HK-2 (cell line): ENCODE results near the gene DRG1.
A peak's percentile ranks its signal among the peaks of the same experiment; 100 is the strongest.
"Not testable (repeated sequence)": the region's sequence is repeated elsewhere in the genome, so short reads cannot be mapped to it uniquely, and the experiment has no call there.

Experiments used
- DNase-seq: peaks from one replicate; pipeline ENCODE4 v3.0.0-alpha.2; 2018; ENCODE audit not compliant: unreplicated experiment

The DRG1 gene

GRCh38 chr22:31399211-31400022 lies at the start of gene DRG1:
Gene DRG1 (plus strand): TSS chr22:31399604. CDS start chr22:31399684, 80 bp downstream.
- DNase-seq: peak; percentile 93

GRCh38 chr22:31349960-31350359 lies 49.4 kb upstream of the DRG1 start:
- DNase-seq: no peak

GRCh38 chr22:31350410-31350863 lies 49.0 kb upstream of the DRG1 start:
- DNase-seq: no peak

GRCh38 chr22:31354515-31354914 lies 44.9 kb upstream of the DRG1 start:
- DNase-seq: no peak

- no peak for DNase-seq
Measured at GRCh38 chr22:31360029-31360428, 39.4 kb upstream of the DRG1 start.

- DNase-seq: no peak
Measured at GRCh38 chr22:31361743-31362142, 37.7 kb upstream of the DRG1 start.

GRCh38 chr22:31363885-31364465 lies 35.4 kb upstream of the DRG1 start:
- no peak for DNase-seq

GRCh38 chr22:31367426-31367825 lies 32.0 kb upstream of the DRG1 start:
- DNase-seq: no peak

GRCh38 chr22:31377612-31378011 lies 21.8 kb upstream of the DRG1 start:
- DNase-seq: no peak

- no peak for DNase-seq
Measured at GRCh38 chr22:31378123-31378522, 21.3 kb upstream of the DRG1 start.

GRCh38 chr22:31378651-31379050 lies 20.8 kb upstream of the DRG1 start:
- DNase-seq: not testable (repeated sequence)

- no peak for DNase-seq
Measured at GRCh38 chr22:31393893-31394292, 5.5 kb upstream of the DRG1 start.

- DNase-seq: no peak
Measured at GRCh38 chr22:31394326-31394725, 5.1 kb upstream of the DRG1 start.

GRCh38 chr22:31398231-31398630 lies 1.2 kb upstream of the DRG1 start:
- no peak for DNase-seq

- DNase-seq: no peak
Measured at GRCh38 chr22:31400023-31400397, 606 bp downstream of the DRG1 start.

GRCh38 chr22:31402350-31402749 lies 2.9 kb downstream of the DRG1 start:
- DNase-seq: not testable (repeated sequence)

- no peak for DNase-seq
Measured at GRCh38 chr22:31425331-31426050, 26.1 kb downstream of the DRG1 start.

GRCh38 chr22:31431950-31432349 lies 32.5 kb downstream of the DRG1 start:
- no peak for DNase-seq

- DNase-seq: no peak
Measured at GRCh38 chr22:31436132-31436531, 36.7 kb downstream of the DRG1 start.

GRCh38 chr22:31439808-31440207 lies 40.4 kb downstream of the DRG1 start:
- no peak for DNase-seq

GRCh38 chr22:31440681-31441080 lies 41.3 kb downstream of the DRG1 start:
- no peak for DNase-seq

GRCh38 chr22:31441652-31442051 lies 42.2 kb downstream of the DRG1 start:
- no peak for DNase-seq
